ENCODE results near the gene DES.

DES gene

GRCh38 chr2:219384083-219384713, 34.0 kb upstream of the DES start:
- H3K4me3 ChIP-seq (ENCODE audit: low read depth, low read length) = no peak overlapping the region

GRCh38 chr2:219384859-219385258, 33.3 kb upstream of the DES start:
- no peak for TF ChIP-seq CTCF (conservative IDR thresholded peaks at IDR 0.05; ENCODE audit: low read depth, low read length)

More at GRCh38 chr2:219384083-219384713, 34.0 kb upstream of the DES start:
- DNase-seq (ENCODE audit: low read depth) = no peak
- no peak for TF ChIP-seq CTCF (conservative IDR thresholded peaks at IDR 0.05; ENCODE audit: low read depth, low read length)

GRCh38 chr2:219385958-219386520, 32.1 kb upstream of the DES start:
- no peak for DNase-seq (ENCODE audit: low read depth)
- H3K4me3 ChIP-seq (ENCODE audit: low read depth, low read length) = no peak overlapping the region
- TF ChIP-seq CTCF (conservative IDR thresholded peaks at IDR 0.05; ENCODE audit: low read depth, low read length) = no peak

More at GRCh38 chr2:219384859-219385258, 33.3 kb upstream of the DES start:
- DNase-seq (ENCODE audit: low read depth) = no peak
- H3K4me3 ChIP-seq (ENCODE audit: low read depth, low read length) = no peak overlapping the region

- DNase-seq (ENCODE audit: low read depth) = peak; percentile 9
- peak overlapping the region; percentile 83 for H3K4me3 ChIP-seq (ENCODE audit: low read depth, low read length)
- no peak for TF ChIP-seq CTCF (conservative IDR thresholded peaks at IDR 0.05; ENCODE audit: low read depth, low read length)
Measured at GRCh38 chr2:219386532-219387280, 31.5 kb upstream of the DES start.

GRCh38 chr2:219387306-219388120, 30.7 kb upstream of the DES start, which contains the start of gene DNPEP:
Gene DNPEP, minus strand, starts transcription at chr2:219387912. Its CDS starts 118 bp downstream, at chr2:219387794.
- peak; percentile 96 for DNase-seq (ENCODE audit: low read depth)
- TF ChIP-seq CTCF (conservative IDR thresholded peaks at IDR 0.05; ENCODE audit: low read depth, low read length) = no peak
- peak within 1 kb of the TSS; percentile 83 for H3K4me3 ChIP-seq (ENCODE audit: low read depth, low read length)

GRCh38 chr2:219388121-219388906, 29.9 kb upstream of the DES start:
- DNase-seq (ENCODE audit: low read depth) = peak; percentile 98
- TF ChIP-seq CTCF (conservative IDR thresholded peaks at IDR 0.05; ENCODE audit: low read depth, low read length) = peak; percentile 40
- H3K4me3 ChIP-seq (ENCODE audit: low read depth, low read length) = peak overlapping the region; percentile 53
